GM23338 (cell line): Measurements from ENCODE around the gene STXBP2. TPM values are rescaled to one million over a fixed set of nuclear protein-coding genes. Genes with fewer than 3 reads are reported as not detected.
A peak's percentile ranks its signal among the peaks of the same experiment; 100 is the strongest.

Experiments used
- ATAC-seq: fragments of 200-7000 bp; cut with Tn5 transposase; 3 replicates; pipeline ENCODE4 v1.9.1; 2020
- DNase-seq: peaks from one replicate; pipeline ENCODE4 v3.0.0-alpha.2; 2015; ENCODE audit warnings: low spot score
- H2AFZ ChIP-seq: fragments of 200-600 bp; sonication (generic); 2 replicates; pipeline ENCODE4 v1.8.0; 2016; ENCODE audit warnings: antibody characterized with exemption, mild to moderate bottlenecking, moderate library complexity
- H3F3A ChIP-seq: fragments of 200-600 bp; sonication (generic); replicated peaks from 2 replicates; pipeline ENCODE4 v1.8.0; 2017; ENCODE audit warnings: antibody characterized with exemption, mixed run types, low read depth
- H3K27ac ChIP-seq: fragments of 200-600 bp; sonication (generic); 2 replicates; pipeline ENCODE4 v1.6.1; 2016; ENCODE audit warnings: low read depth
- H3K27me3 ChIP-seq: fragments of 200-600 bp; sonication (generic); 2 replicates; pipeline ENCODE4 v1.8.0; 2016; ENCODE audit warnings: mild to moderate bottlenecking, mixed run types, moderate library complexity; ENCODE audit not compliant: insufficient read depth
- H3K36me3 ChIP-seq: fragments of 200-600 bp; sonication (generic); 2 replicates; pipeline ENCODE4 v1.8.0; 2016; ENCODE audit warnings: mild to moderate bottlenecking; ENCODE audit not compliant: insufficient read depth
- H3K4me1 ChIP-seq: fragments of 200-600 bp; sonication (generic); 2 replicates; pipeline ENCODE4 v1.8.0; 2016; ENCODE audit warnings: mild to moderate bottlenecking, moderate library complexity; ENCODE audit not compliant: insufficient read depth
- H3K4me2 ChIP-seq: fragments of 200-600 bp; sonication (generic); 2 replicates; pipeline ENCODE4 v1.7.1; 2017; ENCODE audit warnings: mixed run types
- H3K4me3 ChIP-seq: fragments of 200-600 bp; sonication (generic); 2 replicates; pipeline ENCODE4 v1.6.1; 2016; ENCODE audit warnings: mixed run types
- H3K79me2 ChIP-seq: fragments of 200-600 bp; sonication (generic); replicated peaks from 2 replicates; pipeline ENCODE4 v1.8.0; 2017; ENCODE audit warnings: mild to moderate bottlenecking; ENCODE audit not compliant: insufficient read depth
- H3K9me2 ChIP-seq: fragments of 200-600 bp; sonication (generic); 2 replicates; pipeline ENCODE4 v1.8.0; 2017; ENCODE audit not compliant: insufficient read depth
- H4K20me1 ChIP-seq: fragments of 200-600 bp; sonication (generic); replicated peaks from 2 replicates; pipeline ENCODE4 v1.8.0; 2017; ENCODE audit warnings: mild to moderate bottlenecking; ENCODE audit not compliant: insufficient read depth
- H3K27ac Mint-ChIP-seq: 2 replicates; pipeline ENCODE4 v1.8.0; 2020; ENCODE audit warnings: inconsistent platforms, mild to moderate bottlenecking, moderate library complexity, mixed read lengths
- H3K27me3 Mint-ChIP-seq: 3 replicates; pipeline ENCODE4 v1.8.0; 2022; ENCODE audit warnings: low read depth, mild to moderate bottlenecking, moderate library complexity, mixed read lengths, inconsistent platforms; ENCODE audit not compliant: insufficient read depth, poor library complexity
- H3K36me3 Mint-ChIP-seq: 3 replicates; pipeline ENCODE4 v1.8.0; 2021; ENCODE audit warnings: low read depth, mild to moderate bottlenecking, inconsistent platforms, moderate library complexity, mixed read lengths
- H3K4me1 Mint-ChIP-seq: 3 replicates; pipeline ENCODE4 v1.8.0; 2020; ENCODE audit warnings: mild to moderate bottlenecking, inconsistent platforms, mixed read lengths
- H3K4me3 Mint-ChIP-seq: 3 replicates; pipeline ENCODE4 v1.8.0; 2021; ENCODE audit warnings: moderate library complexity, mild to moderate bottlenecking, inconsistent platforms, mixed read lengths
- H3K9me3 Mint-ChIP-seq: 3 replicates; pipeline ENCODE4 v1.8.0; 2020; ENCODE audit warnings: moderate library complexity, mild to moderate bottlenecking, inconsistent platforms, mixed read lengths
- EZH2phosphoT487 ChIP-seq: fragments of 200-600 bp; sonication (generic); IDR thresholded peaks from one replicate; pipeline ENCODE4 v1.8.1; 2018; ENCODE audit warnings: antibody characterized with exemption; ENCODE audit not compliant: unreplicated experiment
- REST ChIP-seq: IDR thresholded peaks from one replicate; pipeline ENCODE4 v1.6.1; 2018; ENCODE audit warnings: antibody characterized with exemption; ENCODE audit not compliant: unreplicated experiment
- ZNF331 ChIP-seq: fragments of 250-450 bp; sonication (Bioruptor Pico); IDR thresholded peaks from 2 replicates; pipeline ENCODE4 v1.5.0; 2020; ENCODE audit warnings: low read depth, mild to moderate bottlenecking, moderate library complexity
- polyA plus RNA-seq: library from polyadenylated mRNA; unstranded; fragments of >200 nt; fragmentation: Nextera tagmentation; extraction: Ambion mirVana; gene quantifications from 2 replicates; pipeline ENCODE4 v1.2.1, GENCODE V29; 2016
- total RNA-seq: library from RNA; depleted of rRNA; stranded (reverse); fragments of >200 nt; shearing (Covaris generic); gene quantifications from 2 replicates; pipeline ENCODE4 v1.2.3, GENCODE V29; 2014
- TF ChIP-seq, protein P1 (sequence below), 2 experiments: fragments of 200-600 bp in 1 of 2; sonication (generic) in 1 of 2; conservative IDR thresholded peaks; 2 replicates each; pipeline versions ENCODE4 v1.5.1 to v1.6.1; 2016 to 2017; ENCODE audit warnings: antibody characterized with exemption in 2 of 2, low read depth in 2 of 2, mild to moderate bottlenecking in 2 of 2, moderate library complexity in 1 of 2

The STXBP2 gene
- total and polyA plus RNA-seq, 2 experiments from 2014 or later, result 42.6 to 55.8 TPM

- Mint-ChIP-seq H3K4me1 (peaks cover 4% of the 10 kb centered on the region; the same call in 2 of the 3 replicates), H3K4me3 (peak overlapping the region; percentile 83), H3K27ac (peak overlapping the region; percentile 49; the same call in 1 of the 2 replicates), H3K36me3 (peaks cover 31% of the 10 kb centered on the region), H3K27me3 (peaks cover 32% of the 10 kb centered on the region), H3K9me3 (no peaks in the 10 kb centered on the region)
- H2AFZ ChIP-seq, result no peak overlapping the region; the same call in 1 of the 2 replicates
- 0 out of 2 replicates have a peak, but pooled peaks cover 3% of the 10 kb centered on the region for H3K79me2 ChIP-seq
- no peaks in the 10 kb centered on the region; the same call in 1 of the 2 replicates for H3K27me3 ChIP-seq
- peak overlapping the region; percentile 85 for H3K27ac ChIP-seq
- peaks cover 7% of the 10 kb centered on the region for H3K4me1 ChIP-seq
- peaks cover 8% of the 10 kb centered on the region for H4K20me1 ChIP-seq
- H3K9me2 ChIP-seq, result no peaks in the 10 kb centered on the region
- H3K4me2 ChIP-seq, result peak overlapping the region; percentile 91
- ATAC-seq (peak; percentile 55), DNase-seq (peak; percentile 83)
- peak overlapping the region; percentile 92 for H3K4me3 ChIP-seq
- no peaks in the 10 kb centered on the region; the same call in 1 of the 2 replicates for H3K36me3 ChIP-seq
- no peak for TF ChIP-seq REST
- TF ChIP-seq, protein P1, sequence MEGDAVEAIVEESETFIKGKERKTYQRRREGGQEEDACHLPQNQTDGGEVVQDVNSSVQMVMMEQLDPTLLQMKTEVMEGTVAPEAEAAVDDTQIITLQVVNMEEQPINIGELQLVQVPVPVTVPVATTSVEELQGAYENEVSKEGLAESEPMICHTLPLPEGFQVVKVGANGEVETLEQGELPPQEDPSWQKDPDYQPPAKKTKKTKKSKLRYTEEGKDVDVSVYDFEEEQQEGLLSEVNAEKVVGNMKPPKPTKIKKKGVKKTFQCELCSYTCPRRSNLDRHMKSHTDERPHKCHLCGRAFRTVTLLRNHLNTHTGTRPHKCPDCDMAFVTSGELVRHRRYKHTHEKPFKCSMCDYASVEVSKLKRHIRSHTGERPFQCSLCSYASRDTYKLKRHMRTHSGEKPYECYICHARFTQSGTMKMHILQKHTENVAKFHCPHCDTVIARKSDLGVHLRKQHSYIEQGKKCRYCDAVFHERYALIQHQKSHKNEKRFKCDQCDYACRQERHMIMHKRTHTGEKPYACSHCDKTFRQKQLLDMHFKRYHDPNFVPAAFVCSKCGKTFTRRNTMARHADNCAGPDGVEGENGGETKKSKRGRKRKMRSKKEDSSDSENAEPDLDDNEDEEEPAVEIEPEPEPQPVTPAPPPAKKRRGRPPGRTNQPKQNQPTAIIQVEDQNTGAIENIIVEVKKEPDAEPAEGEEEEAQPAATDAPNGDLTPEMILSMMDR (conservative IDR thresholded peaks at IDR 0.05; ENCODE audit: low read depth in 2 of 2), result peak; percentile 60 to 71
- 0 out of 2 replicates have a peak, but pooled peaks cover 3% of the 10 kb centered on the region for H3F3A ChIP-seq
Measured at GRCh38 chr19:7682175-7682855, 45.4 kb downstream of the STXBP2 start.

DNA sequence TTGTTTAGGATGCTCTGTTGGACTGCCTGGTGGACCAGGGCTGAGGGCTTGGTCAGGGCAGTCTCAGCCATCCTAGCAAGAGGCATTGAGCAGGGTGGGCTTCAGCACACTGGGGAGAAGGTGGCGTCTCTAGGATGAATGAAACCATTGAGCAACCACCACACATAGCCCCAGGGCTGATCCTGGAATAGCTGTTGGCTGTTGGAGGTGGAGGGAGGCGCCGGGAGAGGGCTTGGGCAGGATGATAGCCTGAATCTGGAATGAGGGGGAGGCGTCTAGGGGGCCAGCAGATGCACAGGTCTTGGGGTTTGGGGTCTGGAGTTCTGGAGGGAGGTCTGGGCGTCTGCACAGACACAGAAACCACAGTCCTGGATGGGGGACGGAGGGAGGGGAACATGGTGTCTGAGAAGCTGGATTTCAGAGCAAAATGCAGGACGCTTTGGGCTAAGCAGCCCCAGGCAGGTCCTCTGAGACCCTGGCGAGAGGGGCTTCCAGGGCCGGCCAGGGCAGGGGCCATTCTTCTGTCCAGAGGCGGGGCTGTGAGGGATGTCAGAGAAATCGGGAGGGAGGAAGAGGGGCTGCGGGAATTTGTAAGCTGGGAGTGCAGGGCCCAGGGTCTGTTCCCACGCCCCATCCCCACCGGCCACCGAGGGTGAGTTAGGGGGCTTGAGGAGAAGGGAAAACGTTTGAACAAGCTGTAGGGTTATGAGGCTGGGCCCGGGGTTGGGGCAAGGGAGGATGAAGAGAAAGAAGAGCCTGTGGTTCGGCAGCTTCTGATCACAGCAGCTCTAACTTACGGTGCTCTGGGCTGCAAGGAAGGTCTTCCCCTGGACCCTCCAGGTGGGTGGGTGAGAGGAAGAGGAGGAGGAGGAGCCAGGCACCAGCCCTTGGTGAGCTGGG is 48.9 kb downstream of the STXBP2 start:
- H2AFZ ChIP-seq, result no peak overlapping the region
- H4K20me1 ChIP-seq, result peaks cover 8% of the 10 kb centered on the region
- Mint-ChIP-seq H3K27ac (no peak overlapping the region; the same call in 1 of the 2 replicates), H3K9me3 (no peaks in the 10 kb centered on the region), H3K27me3 (peaks cover 17% of the 10 kb centered on the region), H3K4me3 (no peak overlapping the region), H3K4me1 (peaks cover 4% of the 10 kb centered on the region; the same call in 2 of the 3 replicates), H3K36me3 (peaks cover 31% of the 10 kb centered on the region)
- ATAC-seq (no peak), DNase-seq (no peak)
- 0 out of 2 replicates have a peak, but pooled peaks cover 3% of the 10 kb centered on the region for H3K79me2 ChIP-seq
- peaks cover 2% of the 10 kb centered on the region; the same call in 1 of the 2 replicates for H3K9me2 ChIP-seq
- 0 out of 2 replicates have a peak overlapping the region, but pooled peaks have one; percentile 30 for H3K4me3 ChIP-seq
- TF ChIP-seq EZH2phosphoT487, result no peak
- TF ChIP-seq, protein P1 (conservative IDR thresholded peaks at IDR 0.05; ENCODE audit: low read depth in 2 of 2), result no peak
- no peak for TF ChIP-seq ZNF331 (CRISPR knock-in tag)
- H3K27ac ChIP-seq, result no peak overlapping the region
- H3K4me1 ChIP-seq, result peaks cover 7% of the 10 kb centered on the region
- H3F3A ChIP-seq, result 0 out of 2 replicates have a peak, but pooled peaks cover 3% of the 10 kb centered on the region
- H3K27me3 ChIP-seq, result 0 out of 2 replicates have a peak, but pooled peaks cover 2% of the 10 kb centered on the region
- H3K36me3 ChIP-seq, result no peaks in the 10 kb centered on the region; the same call in 1 of the 2 replicates
- peak overlapping the region; percentile 35 for H3K4me2 ChIP-seq
